NCI-H2196 treated with DMSO at 0.1 percent for 48 hours (cell line): ENCODE results near the gene MSI1.
A peak's percentile ranks its signal among the peaks of the same experiment; 100 is the strongest.

Source experiments
- DNase-seq: peaks from one replicate; lab custom pipeline; 2025; ENCODE audit not compliant: unreplicated experiment; lab: John Stamatoyannopoulos, UW

MSI1 gene

GRCh38 chr12:120324841-120325417 lies 44.0 kb downstream of the MSI1 start:
- no peak for DNase-seq

DNA sequence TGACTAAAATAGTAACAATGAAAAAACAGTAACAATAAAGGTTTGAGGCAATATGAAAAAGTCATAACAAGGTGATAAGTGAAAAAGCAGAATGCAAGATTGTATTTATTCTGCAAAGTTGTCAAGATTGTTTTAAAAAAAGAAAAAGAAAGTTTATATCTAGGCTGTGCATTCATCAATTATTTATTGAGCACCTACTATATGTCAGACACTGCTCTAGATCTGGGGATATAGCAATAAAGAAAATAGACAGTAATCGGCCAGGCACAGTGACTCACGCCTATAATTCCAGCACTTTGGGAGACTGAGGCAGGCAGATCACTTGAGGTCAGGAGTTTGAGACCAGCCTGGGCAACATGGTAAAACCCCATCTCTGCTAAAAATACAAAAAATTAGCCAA lies 45.2 kb downstream of the MSI1 start:
- no peak for DNase-seq

- DNase-seq = no peak
Measured at GRCh38 chr12:120321382-120322202, 47.4 kb downstream of the MSI1 start.

DNA sequence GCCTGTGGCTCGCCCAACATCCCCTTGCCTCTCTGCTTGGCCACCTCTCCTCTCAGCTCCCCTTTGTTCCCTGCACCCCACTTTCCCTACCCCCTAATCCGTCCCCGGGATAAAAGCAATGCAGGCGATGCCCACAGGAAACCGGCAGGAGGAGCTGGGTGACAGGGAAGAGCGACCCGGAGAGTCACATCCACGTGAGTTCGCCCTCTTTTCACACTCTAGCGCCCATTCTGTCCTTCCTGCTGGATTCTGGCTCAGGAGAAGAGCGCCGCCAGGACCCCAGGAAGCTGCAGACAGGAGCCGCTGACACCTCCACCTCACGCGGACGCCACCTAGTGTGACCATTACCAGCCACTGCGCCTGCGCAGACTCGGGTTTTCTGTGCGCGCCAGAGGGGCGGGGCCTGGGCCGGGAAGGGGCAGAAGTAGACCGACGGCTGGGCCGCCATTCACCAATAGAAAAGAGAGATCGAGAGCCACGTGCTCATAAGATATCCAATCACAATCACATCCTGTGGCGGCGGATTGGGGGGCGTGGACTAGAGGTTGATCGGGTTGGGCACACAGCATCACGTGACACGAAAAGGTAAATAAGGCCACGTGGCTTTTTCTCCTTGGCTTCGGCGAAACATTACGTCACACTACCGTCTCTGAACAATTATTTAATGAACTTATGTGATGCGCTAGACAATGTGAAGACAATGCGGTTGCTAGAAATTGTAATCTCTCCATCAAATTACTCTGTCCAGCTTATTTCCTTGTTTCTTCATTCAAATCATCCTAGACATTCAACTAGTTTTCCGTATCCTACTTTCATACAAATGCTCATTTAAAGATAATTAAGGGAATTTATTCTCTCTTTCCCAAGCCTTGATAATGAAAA lies 51.5 kb downstream of the MSI1 start:
- DNase-seq = peak; percentile 99

GRCh38 chr12:120316798-120317223 lies 52.2 kb downstream of the MSI1 start:
- DNase-seq = no peak

- DNase-seq = no peak
Measured at GRCh38 chr12:120314220-120314619, 54.7 kb downstream of the MSI1 start.

DNA sequence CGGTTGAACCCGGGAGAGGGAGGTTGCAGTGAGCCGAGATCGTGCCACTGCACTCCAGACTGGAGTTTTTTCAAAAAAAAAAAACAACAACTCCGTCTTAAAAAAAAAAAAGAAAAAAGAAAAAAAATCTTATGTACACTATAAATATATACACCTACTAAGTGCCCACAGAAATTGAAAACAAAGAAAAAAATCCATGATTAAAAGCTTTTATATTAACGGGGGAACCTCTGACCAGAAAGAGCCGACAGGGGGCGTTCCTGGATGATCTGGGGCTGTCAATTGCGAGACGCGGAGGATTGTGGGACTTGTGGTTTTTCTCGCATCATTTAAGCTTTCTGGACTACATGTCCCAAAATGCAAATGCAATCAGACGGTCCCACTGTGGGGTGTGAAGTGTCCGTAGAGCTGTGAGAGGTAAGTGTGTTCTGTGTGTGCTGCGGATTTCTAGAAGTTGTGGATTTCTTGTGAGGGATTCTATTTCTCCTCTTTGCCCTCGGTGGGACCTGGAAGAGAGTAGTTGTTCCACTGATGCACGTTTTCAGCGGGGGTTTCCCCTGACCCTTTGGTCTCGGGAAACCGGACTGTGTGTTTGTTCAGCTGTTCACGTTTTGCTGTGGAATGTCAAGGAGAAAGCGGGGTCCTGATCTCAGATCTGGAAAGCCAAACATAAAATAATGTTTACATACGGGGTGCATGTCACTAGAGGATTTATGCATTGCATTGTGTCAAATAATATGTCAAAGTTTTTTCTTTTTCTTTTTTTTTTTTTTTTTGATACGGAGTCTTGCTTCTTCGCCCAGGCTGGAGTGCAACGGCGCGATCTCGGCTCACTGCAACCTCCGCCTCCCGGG lies 66.8 kb downstream of the MSI1 start, which contains the start of gene SIRT4:
TSS of gene SIRT4 (plus strand) at position 360 of the 854 bp plus-strand sequence. CDS start 1,241 bp downstream, outside the sequence.
- peak; percentile 88 for DNase-seq

DNA sequence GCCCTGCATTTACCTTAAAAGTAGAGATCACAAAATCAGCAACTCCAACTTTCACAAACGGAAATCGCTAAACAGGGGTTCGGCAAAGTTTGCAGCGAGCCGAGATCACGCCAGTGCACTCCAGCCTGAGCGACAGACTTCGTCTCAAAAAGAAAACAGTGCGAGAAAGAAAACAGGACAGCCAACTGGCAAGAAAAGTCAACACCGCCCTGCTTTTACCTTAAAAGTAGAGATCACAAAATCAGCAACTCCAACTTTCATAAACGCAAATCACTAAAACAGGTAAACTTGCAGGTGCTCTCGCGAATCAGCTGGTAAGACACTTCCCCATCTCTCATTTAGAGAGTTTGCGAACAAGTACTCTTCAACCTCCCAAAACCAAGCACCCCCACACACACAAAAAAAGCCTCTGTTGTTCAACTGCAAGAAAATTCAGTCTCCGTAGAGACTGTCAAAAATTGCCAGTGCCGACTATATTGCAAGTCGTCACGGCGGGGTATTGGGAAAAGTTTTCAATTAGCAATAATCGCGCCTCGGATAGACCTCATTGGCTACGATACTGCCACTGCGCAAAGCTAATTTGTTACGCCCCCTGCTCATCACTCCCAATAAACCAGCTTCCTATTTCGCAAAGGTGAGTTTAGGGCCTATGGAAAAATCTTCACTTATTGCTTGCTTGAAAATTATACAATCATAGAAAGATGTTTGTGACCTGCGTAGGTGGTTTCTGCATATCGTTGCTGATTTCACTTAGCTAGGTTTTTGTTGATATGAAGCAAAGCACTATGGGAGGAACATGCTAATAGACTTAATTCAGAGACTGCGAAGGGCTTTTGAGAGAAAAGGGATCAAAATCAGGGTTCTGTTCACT lies 76.1 kb downstream of the MSI1 start, which contains the start of gene RNU4-1:
TSS of gene RNU4-1 (minus strand) at position 577 of the 871 bp plus-strand sequence.
- peak; percentile 62 for DNase-seq

DNA sequence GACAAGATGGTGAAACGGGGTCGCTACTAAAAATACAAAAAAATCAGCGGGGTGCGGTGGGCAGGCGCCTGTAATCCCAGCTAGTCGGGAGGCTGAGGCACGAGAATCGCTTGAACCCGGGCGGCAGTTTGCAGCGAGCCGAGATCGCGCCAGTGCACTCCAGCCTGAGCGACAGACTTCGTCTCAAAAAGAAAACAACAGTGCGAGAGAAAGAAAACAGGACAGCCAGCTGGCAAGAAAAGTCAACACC lies 76.6 kb downstream of the MSI1 start:
- no peak for DNase-seq
